Urinary bladder (tissue), 4 donors: ENCODE measurements around the gene SETD5. TPM values are rescaled to one million over a fixed set of nuclear protein-coding genes. Genes with fewer than 3 reads are reported as not detected.
A peak's percentile ranks its signal among the peaks of the same experiment; 100 is the strongest.

Experiments used
- DNase-seq: peaks from one replicate; pipeline ENCODE4 v3.0.0-alpha.2; 2015; ENCODE audit errors: extremely low spot score
- H3K27ac ChIP-seq: one replicate; pipeline ENCODE4 v1.5.1; 2013; ENCODE audit warnings: low read depth, mild to moderate bottlenecking, moderate library complexity
- H3K36me3 ChIP-seq: one replicate; pipeline ENCODE4 v1.6.1; 2013; ENCODE audit warnings: mild to moderate bottlenecking, moderate library complexity; ENCODE audit not compliant: insufficient read depth
- H3K4me1 ChIP-seq: one replicate; pipeline ENCODE4 v1.6.1; 2013; ENCODE audit warnings: mild to moderate bottlenecking, moderate library complexity; ENCODE audit not compliant: insufficient read depth
- H3K4me3 ChIP-seq: one replicate; pipeline ENCODE4 v1.5.1; 2013; ENCODE audit warnings: low read depth, low read length
- WGBS: extraction: QIAGEN DNeasy Blood & Tissue Kit; methylation state at CpG from one replicate; pipeline ENCODE4 v1.1.7; 2013; 5-methylcytosine and 5-hydroxymethylcytosine counted together
- polyA plus RNA-seq: library from polyadenylated mRNA; stranded (reverse); fragments of 200-250 nt; gene quantifications from one replicate; pipeline ENCODE4 v1.2.3, GENCODE V29; 2013
- total RNA-seq: library from RNA; depleted of rRNA; stranded (reverse); fragments of >200 nt; gene quantifications from one replicate; pipeline ENCODE4 v1.2.3, GENCODE V29; 2014
- donor health status: healthy with polysubstance abuse.
- donor health status: healthy.

The SETD5 gene
- total RNA-seq (119 TPM), polyA plus RNA-seq (39.7 TPM)

- peak within 1 kb of the TSS; percentile 100 for H3K27ac ChIP-seq
- WGBS = under 1% methylated on average over 59 of the region's 63 CpGs
Measured at GRCh38 chr3:9397332-9397905, at the start of gene SETD5. SETD5 (plus strand) TSS chr3:9397615; CDS start chr3:9428939, 31,324 bp downstream.

GRCh38 chr3:9347887-9348286 lies 49.5 kb upstream of the SETD5 start:
- Histone ChIP-seq H3K36me3 (no peaks in the 10 kb centered on the region), H3K4me1 (no peaks in the 10 kb centered on the region), H3K27ac (no peak overlapping the region), H3K4me3 (no peak overlapping the region)
- DNase-seq = no peak
- 48% methylated on average over 2 of the region's 2 CpGs for WGBS

More at GRCh38 chr3:9397332-9397905, at the start of gene SETD5:
- Histone ChIP-seq H3K36me3 (no peaks in the 10 kb centered on the region), H3K4me1 (peaks cover 2% of the 10 kb centered on the region), H3K4me3 (peak within 1 kb of the TSS; percentile 94)
- DNase-seq = peak; percentile 94

GRCh38 chr3:9349321-9350117 lies 47.9 kb upstream of the SETD5 start:
- Histone ChIP-seq H3K4me1 (no peaks in the 10 kb centered on the region), H3K36me3 (no peaks in the 10 kb centered on the region), H3K4me3 (no peak overlapping the region), H3K27ac (no peak overlapping the region)
- WGBS = 41% methylated on average over 2 of the region's 2 CpGs
- DNase-seq = no peak

GRCh38 chr3:9351709-9352126 lies 45.7 kb upstream of the SETD5 start:
- H3K4me1 ChIP-seq = no peaks in the 10 kb centered on the region
- peak; percentile 52 for DNase-seq
- no peaks in the 10 kb centered on the region for H3K36me3 ChIP-seq
- no peak overlapping the region for H3K4me3 ChIP-seq
- H3K27ac ChIP-seq = no peak overlapping the region
- 34% methylated on average over 3 of the region's 3 CpGs for whole genome bisulfite sequencing

- WGBS = 16% methylated on average over 7 of the region's 7 CpGs
- Histone ChIP-seq H3K36me3 (no peaks in the 10 kb centered on the region), H3K4me1 (no peaks in the 10 kb centered on the region), H3K4me3 (no peak overlapping the region), H3K27ac (no peak overlapping the region)
- DNase-seq = peak; percentile 70
Measured at GRCh38 chr3:9352917-9353752, 44.3 kb upstream of the SETD5 start.

- peaks cover 3% of the 10 kb centered on the region for H3K4me1 ChIP-seq
- no peaks in the 10 kb centered on the region for H3K36me3 ChIP-seq
- 61% methylated on average over 5 of the region's 5 CpGs for WGBS
- H3K27ac ChIP-seq = no peak overlapping the region
- no peak for DNase-seq
- no peak overlapping the region for H3K4me3 ChIP-seq
Measured at GRCh38 chr3:9361691-9362388, 35.6 kb upstream of the SETD5 start.

GRCh38 chr3:9362731-9363530 lies 34.5 kb upstream of the SETD5 start, which contains the start of gene THUMPD3:
THUMPD3 (plus strand) TSS chr3:9363054; CDS start chr3:9365069, 2,015 bp downstream.
- H3K4me1 ChIP-seq = peaks cover 3% of the 10 kb centered on the region
- peak; percentile 85 for DNase-seq
- H3K36me3 ChIP-seq = no peaks in the 10 kb centered on the region
- peak within 1 kb of the TSS; percentile 45 for H3K4me3 ChIP-seq
- WGBS = 1% methylated on average over 46 of the region's 46 CpGs
- H3K27ac ChIP-seq = peak within 1 kb of the TSS; percentile 73

- no peak overlapping the region for H3K4me3 ChIP-seq
- 97% methylated on average over 1 of the region's 1 CpG for WGBS
- no peak overlapping the region for H3K27ac ChIP-seq
- H3K4me1 ChIP-seq = peaks cover 1% of the 10 kb centered on the region
- peaks cover 6% of the 10 kb centered on the region for H3K36me3 ChIP-seq
- DNase-seq = no peak
Measured at GRCh38 chr3:9369508-9369907, 27.9 kb upstream of the SETD5 start.

- no peaks in the 10 kb centered on the region for H3K4me1 ChIP-seq
- 89% methylated on average over 3 of the region's 3 CpGs for WGBS
- H3K4me3 ChIP-seq = no peak overlapping the region
- H3K36me3 ChIP-seq = peaks cover 8% of the 10 kb centered on the region
- H3K27ac ChIP-seq = no peak overlapping the region
- DNase-seq = no peak
Measured at GRCh38 chr3:9373465-9373864, 23.9 kb upstream of the SETD5 start.

GRCh38 chr3:9377981-9378380 lies 19.4 kb upstream of the SETD5 start:
- H3K36me3 ChIP-seq = peaks cover 3% of the 10 kb centered on the region
- 88% methylated on average over 1 of the region's 1 CpG for WGBS

GRCh38 chr3:9379327-9379726 lies 18.1 kb upstream of the SETD5 start:
- Histone ChIP-seq H3K4me1 (no peaks in the 10 kb centered on the region), H3K4me3 (no peak overlapping the region), H3K36me3 (peaks cover 2% of the 10 kb centered on the region), H3K27ac (no peak overlapping the region)
- no peak for DNase-seq
- WGBS = 64% methylated on average over 4 of the region's 4 CpGs

More at GRCh38 chr3:9377981-9378380, 19.4 kb upstream of the SETD5 start:
- Histone ChIP-seq H3K4me1 (no peaks in the 10 kb centered on the region), H3K27ac (no peak overlapping the region), H3K4me3 (no peak overlapping the region)
- DNase-seq = no peak

GRCh38 chr3:9380014-9380413 lies 17.4 kb upstream of the SETD5 start:
- Histone ChIP-seq H3K27ac (no peak overlapping the region), H3K4me3 (no peak overlapping the region), H3K36me3 (peaks cover 2% of the 10 kb centered on the region), H3K4me1 (no peaks in the 10 kb centered on the region)
- no peak for DNase-seq
- WGBS = 87% methylated on average over 3 of the region's 3 CpGs
